Stomach (tissue), 4 donors: ENCODE results near the gene CTSV.

ENCODE experiments used
- EP300 ChIP-seq: sonication (generic); formaldehyde crosslinking; IDR thresholded peaks from one replicate; pipeline ENCODE4 v1.6.1; 2017; ENCODE audit warnings: antibody characterized with exemption
- POLR2A ChIP-seq, 4 donors: fragments of 450-650 bp; IDR thresholded peaks; one replicate each; pipeline ENCODE4 v1.6.1; 2016; ENCODE audit warnings: antibody characterized with exemption in 4 of 4, control low read depth in 2 of 4, mild to moderate bottlenecking in 1 of 4, moderate library complexity in 1 of 4
- POLR2AphosphoS5 ChIP-seq, 3 donors: sonication (generic); formaldehyde crosslinking; IDR thresholded peaks; one replicate each; pipeline ENCODE4 v1.6.1; 2016; ENCODE audit warnings: antibody characterized with exemption in 3 of 3
- TF ChIP-seq, protein P1 (sequence below), 7 experiments: fragments of 450-650 bp in 4 of 7; fragments of 200-600 bp in 3 of 7; sonication (generic) in 3 of 7; IDR thresholded peaks; one replicate each; pipeline ENCODE4 v1.5.1; 2016 to 2019; ENCODE audit warnings: antibody characterized with exemption in 7 of 7, control low read depth in 2 of 7, mild to moderate bottlenecking in 1 of 7

DNA sequence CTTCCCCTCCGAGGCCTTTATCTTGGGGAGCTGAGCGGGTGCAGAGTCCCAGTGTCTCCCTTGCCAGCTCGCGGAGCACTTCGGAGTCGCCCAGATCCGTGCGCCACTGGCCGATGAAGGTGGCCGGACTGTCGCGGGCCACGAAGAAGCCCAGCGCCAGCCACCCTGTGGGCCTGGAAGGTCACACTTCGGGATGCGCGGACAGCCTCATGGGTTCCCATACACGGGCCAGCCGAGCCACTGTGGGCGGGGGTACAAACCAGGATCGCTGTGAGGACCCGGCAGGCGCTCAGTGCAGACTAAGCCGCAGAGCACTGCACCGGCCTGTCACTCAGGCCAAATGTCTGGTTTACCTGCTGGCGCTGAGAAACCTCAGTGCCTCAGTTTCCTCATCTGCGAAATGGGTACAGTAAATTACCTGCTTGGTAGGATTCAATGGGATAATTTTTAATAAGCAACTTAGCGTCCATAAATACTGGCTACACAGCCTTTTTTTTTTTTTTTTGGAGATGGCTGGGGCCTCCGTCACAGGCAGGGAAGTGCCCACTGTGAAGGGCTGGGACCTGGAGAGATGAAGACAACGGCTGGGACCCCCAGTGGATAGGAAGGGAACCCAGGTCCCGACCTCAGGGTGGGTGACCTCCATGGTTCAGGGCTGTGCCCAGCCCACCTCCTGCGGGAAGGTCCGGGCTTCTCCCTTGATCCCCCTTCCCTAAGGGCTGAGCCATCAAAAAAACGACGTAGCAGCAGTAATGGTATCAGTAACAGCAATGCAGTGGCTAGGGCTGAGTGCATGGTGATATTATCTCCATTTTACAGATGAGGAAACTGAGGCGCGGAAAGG, 38.7 kb upstream of the CTSV start:
- TF ChIP-seq, protein P1, sequence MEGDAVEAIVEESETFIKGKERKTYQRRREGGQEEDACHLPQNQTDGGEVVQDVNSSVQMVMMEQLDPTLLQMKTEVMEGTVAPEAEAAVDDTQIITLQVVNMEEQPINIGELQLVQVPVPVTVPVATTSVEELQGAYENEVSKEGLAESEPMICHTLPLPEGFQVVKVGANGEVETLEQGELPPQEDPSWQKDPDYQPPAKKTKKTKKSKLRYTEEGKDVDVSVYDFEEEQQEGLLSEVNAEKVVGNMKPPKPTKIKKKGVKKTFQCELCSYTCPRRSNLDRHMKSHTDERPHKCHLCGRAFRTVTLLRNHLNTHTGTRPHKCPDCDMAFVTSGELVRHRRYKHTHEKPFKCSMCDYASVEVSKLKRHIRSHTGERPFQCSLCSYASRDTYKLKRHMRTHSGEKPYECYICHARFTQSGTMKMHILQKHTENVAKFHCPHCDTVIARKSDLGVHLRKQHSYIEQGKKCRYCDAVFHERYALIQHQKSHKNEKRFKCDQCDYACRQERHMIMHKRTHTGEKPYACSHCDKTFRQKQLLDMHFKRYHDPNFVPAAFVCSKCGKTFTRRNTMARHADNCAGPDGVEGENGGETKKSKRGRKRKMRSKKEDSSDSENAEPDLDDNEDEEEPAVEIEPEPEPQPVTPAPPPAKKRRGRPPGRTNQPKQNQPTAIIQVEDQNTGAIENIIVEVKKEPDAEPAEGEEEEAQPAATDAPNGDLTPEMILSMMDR (IDR thresholded peaks at IDR 0.05), result no peak
- TF ChIP-seq POLR2A (IDR thresholded peaks at IDR 0.05), result no peak
- TF ChIP-seq EP300, result no peak
- no peak for TF ChIP-seq POLR2AphosphoS5 (IDR thresholded peaks at IDR 0.05)
